ENCODE measurements around the gene SDS.

SDS gene

GRCh38 chr12:113424915-113425823 is 21.5 kb upstream of the SDS start:
- Histone ChIP-seq H3K36me3 (ENCODE audit: control insufficient read depth, insufficient read depth, low read length) (no peaks in the 10 kb centered on the region), H3K4me3 (ENCODE audit: low read depth, low read length) (peak overlapping the region; percentile 41), H3K27me3 (ENCODE audit: control insufficient read depth, insufficient read depth, low read length) (no peaks in the 10 kb centered on the region), H3K4me1 (ENCODE audit: control insufficient read depth, insufficient read depth, low read length) (peaks cover 11% of the 10 kb centered on the region; the same call in 1 of the 2 replicates), H3K27ac (ENCODE audit: low read depth, low read length) (peak overlapping the region; percentile 32; the same call in 1 of the 2 replicates), H3K9ac (ENCODE audit: low read length) (peak overlapping the region; percentile 52), H3K9me3 (ENCODE audit: control insufficient read depth, insufficient read depth, low read depth, low read length) (peaks cover 2% of the 10 kb centered on the region; the same call in 1 of the 2 replicates)

GRCh38 chr12:113424456-113424855 is 20.8 kb upstream of the SDS start:
- H3K36me3 ChIP-seq (ENCODE audit: control insufficient read depth, insufficient read depth, low read length): no peaks in the 10 kb centered on the region
- no peak overlapping the region for H3K4me3 ChIP-seq (ENCODE audit: low read depth, low read length)
- H3K9me3 ChIP-seq (ENCODE audit: control insufficient read depth, insufficient read depth, low read depth, low read length): no peaks in the 10 kb centered on the region
- no peak overlapping the region for H3K27ac ChIP-seq (ENCODE audit: low read depth, low read length)
- H3K27me3 ChIP-seq (ENCODE audit: control insufficient read depth, insufficient read depth, low read length): no peaks in the 10 kb centered on the region
- no peak overlapping the region for H3K9ac ChIP-seq (ENCODE audit: low read length)
- peaks cover 11% of the 10 kb centered on the region; the same call in 1 of the 2 replicates for H3K4me1 ChIP-seq (ENCODE audit: control insufficient read depth, insufficient read depth, low read length)

GRCh38 chr12:113422886-113423669 is 19.4 kb upstream of the SDS start:
- Histone ChIP-seq H3K36me3 (ENCODE audit: control insufficient read depth, insufficient read depth, low read length) (no peaks in the 10 kb centered on the region), H3K4me3 (ENCODE audit: low read depth, low read length) (peak overlapping the region; percentile 43; the same call in 1 of the 2 replicates), H3K4me1 (ENCODE audit: control insufficient read depth, insufficient read depth, low read length) (peaks cover 11% of the 10 kb centered on the region; the same call in 1 of the 2 replicates), H3K9me3 (ENCODE audit: control insufficient read depth, insufficient read depth, low read depth, low read length) (no peaks in the 10 kb centered on the region), H3K27me3 (ENCODE audit: control insufficient read depth, insufficient read depth, low read length) (no peaks in the 10 kb centered on the region), H3K9ac (ENCODE audit: low read length) (no peak overlapping the region), H3K27ac (ENCODE audit: low read depth, low read length) (no peak overlapping the region)

- H3K4me1 ChIP-seq (ENCODE audit: control insufficient read depth, insufficient read depth, low read length): peaks cover 11% of the 10 kb centered on the region; the same call in 1 of the 2 replicates
- H3K4me3 ChIP-seq (ENCODE audit: low read depth, low read length): peak within 1 kb of the TSS; percentile 43
Observed at GRCh38 chr12:113422030-113422885, 18.6 kb upstream of the SDS start, which contains the start of gene SDSL. Gene SDSL, plus strand, starts transcription at chr12:113422380. Its CDS starts 5,603 bp downstream, at chr12:113427983.

GRCh38 chr12:113420996-113421595 is 17.4 kb upstream of the SDS start:
- Histone ChIP-seq H3K4me1 (ENCODE audit: control insufficient read depth, insufficient read depth, low read length) (peaks cover 8% of the 10 kb centered on the region; the same call in 1 of the 2 replicates), H3K36me3 (ENCODE audit: control insufficient read depth, insufficient read depth, low read length) (no peaks in the 10 kb centered on the region), H3K27ac (ENCODE audit: low read depth, low read length) (no peak overlapping the region), H3K27me3 (ENCODE audit: control insufficient read depth, insufficient read depth, low read length) (no peaks in the 10 kb centered on the region), H3K4me3 (ENCODE audit: low read depth, low read length) (no peak overlapping the region), H3K9ac (ENCODE audit: low read length) (no peak overlapping the region), H3K9me3 (ENCODE audit: control insufficient read depth, insufficient read depth, low read depth, low read length) (no peaks in the 10 kb centered on the region)

More at GRCh38 chr12:113422030-113422885, 18.6 kb upstream of the SDS start, which contains the start of gene SDSL:
- Histone ChIP-seq H3K27me3 (ENCODE audit: control insufficient read depth, insufficient read depth, low read length) (no peaks in the 10 kb centered on the region), H3K9me3 (ENCODE audit: control insufficient read depth, insufficient read depth, low read depth, low read length) (no peaks in the 10 kb centered on the region), H3K27ac (ENCODE audit: low read depth, low read length) (peak within 1 kb of the TSS; percentile 24; the same call in 1 of the 2 replicates), H3K36me3 (ENCODE audit: control insufficient read depth, insufficient read depth, low read length) (no peaks in the 10 kb centered on the region), H3K9ac (ENCODE audit: low read length) (peak within 1 kb of the TSS; percentile 18)

- H3K9ac ChIP-seq (ENCODE audit: low read length): no peak overlapping the region
- peaks cover 13% of the 10 kb centered on the region; the same call in 1 of the 2 replicates for H3K4me1 ChIP-seq (ENCODE audit: control insufficient read depth, insufficient read depth, low read length)
- no peak overlapping the region for H3K27ac ChIP-seq (ENCODE audit: low read depth, low read length)
Observed at GRCh38 chr12:113418213-113418879, 14.7 kb upstream of the SDS start.

GRCh38 chr12:113416091-113416754 is 12.5 kb upstream of the SDS start:
- Histone ChIP-seq H3K36me3 (ENCODE audit: control insufficient read depth, insufficient read depth, low read length) (no peaks in the 10 kb centered on the region), H3K4me3 (ENCODE audit: low read depth, low read length) (no peak overlapping the region), H3K27ac (ENCODE audit: low read depth, low read length) (no peak overlapping the region), H3K4me1 (ENCODE audit: control insufficient read depth, insufficient read depth, low read length) (peaks cover 6% of the 10 kb centered on the region; the same call in 1 of the 2 replicates), H3K9me3 (ENCODE audit: control insufficient read depth, insufficient read depth, low read depth, low read length) (no peaks in the 10 kb centered on the region), H3K9ac (ENCODE audit: low read length) (no peak overlapping the region), H3K27me3 (ENCODE audit: control insufficient read depth, insufficient read depth, low read length) (no peaks in the 10 kb centered on the region)

More at GRCh38 chr12:113418213-113418879, 14.7 kb upstream of the SDS start:
- H3K36me3 ChIP-seq (ENCODE audit: control insufficient read depth, insufficient read depth, low read length): no peaks in the 10 kb centered on the region
- H3K9me3 ChIP-seq (ENCODE audit: control insufficient read depth, insufficient read depth, low read depth, low read length): no peaks in the 10 kb centered on the region
- no peaks in the 10 kb centered on the region for H3K27me3 ChIP-seq (ENCODE audit: control insufficient read depth, insufficient read depth, low read length)
- H3K4me3 ChIP-seq (ENCODE audit: low read depth, low read length): no peak overlapping the region

- no peak overlapping the region for H3K9ac ChIP-seq (ENCODE audit: low read length)
- H3K36me3 ChIP-seq (ENCODE audit: control insufficient read depth, insufficient read depth, low read length): no peaks in the 10 kb centered on the region
- H3K27ac ChIP-seq (ENCODE audit: low read depth, low read length): no peak overlapping the region
- H3K4me3 ChIP-seq (ENCODE audit: low read depth, low read length): no peak overlapping the region
- no peaks in the 10 kb centered on the region for H3K9me3 ChIP-seq (ENCODE audit: control insufficient read depth, insufficient read depth, low read depth, low read length)
- H3K27me3 ChIP-seq (ENCODE audit: control insufficient read depth, insufficient read depth, low read length): no peaks in the 10 kb centered on the region
- H3K4me1 ChIP-seq (ENCODE audit: control insufficient read depth, insufficient read depth, low read length): peaks cover 6% of the 10 kb centered on the region; the same call in 1 of the 2 replicates
Observed at GRCh38 chr12:113414519-113415038, 10.9 kb upstream of the SDS start.

- Histone ChIP-seq H3K36me3 (ENCODE audit: control insufficient read depth, insufficient read depth, low read length) (no peaks in the 10 kb centered on the region), H3K4me1 (ENCODE audit: control insufficient read depth, insufficient read depth, low read length) (peaks cover 6% of the 10 kb centered on the region; the same call in 1 of the 2 replicates), H3K27me3 (ENCODE audit: control insufficient read depth, insufficient read depth, low read length) (no peaks in the 10 kb centered on the region), H3K9me3 (ENCODE audit: control insufficient read depth, insufficient read depth, low read depth, low read length) (no peaks in the 10 kb centered on the region), H3K4me3 (ENCODE audit: low read depth, low read length) (no peak overlapping the region), H3K27ac (ENCODE audit: low read depth, low read length) (no peak overlapping the region), H3K9ac (ENCODE audit: low read length) (no peak overlapping the region)
Observed at GRCh38 chr12:113413488-113413939, 9.8 kb upstream of the SDS start.
